Suppressor macrophage (primary cell): Measurements from ENCODE around the gene PET100.

Experiments used
- DNase-seq, 4 experiments: peaks; one replicate each; pipeline ENCODE4 v3.0.0-alpha.2; 2020 to 2022

PET100 gene

GRCh38 chr19:7654401-7654800 lies 24.8 kb downstream of the PET100 start:
- no peak for DNase-seq

GRCh38 chr19:7655581-7655980 lies 26.0 kb downstream of the PET100 start:
- DNase-seq = peak; percentile 73 to 91 (median 86)

- DNase-seq = peak; percentile 82 to 89 (median 88)
These were observed 27.6 kb downstream of the PET100 start for GRCh38 chr19:7657131-7657751.

- peak in 2 of 4 experiments; percentile 43 to 49 for DNase-seq
These were observed 28.7 kb downstream of the PET100 start for GRCh38 chr19:7658219-7658686.

GRCh38 chr19:7661744-7662538 lies 32.3 kb downstream of the PET100 start:
- DNase-seq = peak in 1 of 4 experiments; percentile 28

- no peak for DNase-seq
These were observed 33.1 kb downstream of the PET100 start for GRCh38 chr19:7662657-7663056.

GRCh38 chr19:7663706-7664105 lies 34.1 kb downstream of the PET100 start:
- DNase-seq = no peak

- DNase-seq = no peak
These were observed 35.5 kb downstream of the PET100 start for GRCh38 chr19:7665076-7665475.

GRCh38 chr19:7668842-7669241 lies 39.2 kb downstream of the PET100 start, which contains the start of gene RETN:
Gene RETN, plus strand, starts transcription at chr19:7669049. Its CDS starts 278 bp downstream, at chr19:7669327.
- DNase-seq = no peak

- DNase-seq = no peak
These were observed 40.0 kb downstream of the PET100 start for GRCh38 chr19:7669641-7670040.

- DNase-seq = peak; percentile 52 to 75 (median 58)
These were observed 40.7 kb downstream of the PET100 start for GRCh38 chr19:7670150-7670783.

GRCh38 chr19:7670790-7671189 lies 41.2 kb downstream of the PET100 start:
- no peak for DNase-seq

- no peak for DNase-seq
These were observed 42.9 kb downstream of the PET100 start for GRCh38 chr19:7672522-7672921.

GRCh38 chr19:7674010-7675005 lies 44.7 kb downstream of the PET100 start:
- DNase-seq = peak; percentile 91 to 95 (median 92)

GRCh38 chr19:7676376-7676775 lies 46.8 kb downstream of the PET100 start:
- DNase-seq = peak; percentile 50 to 75 (median 63)

- DNase-seq = peak in 3 of 4 experiments; percentile 52 to 62 (median 56)
These were observed 47.3 kb downstream of the PET100 start, which contains the start of gene MCEMP1 for GRCh38 chr19:7676854-7677253. Gene MCEMP1, plus strand, starts transcription at chr19:7677090. Its CDS starts 31 bp downstream, at chr19:7677121.

- peak in 1 of 4 experiments; percentile 34 for DNase-seq
These were observed 48.2 kb downstream of the PET100 start for GRCh38 chr19:7677669-7678311.

GRCh38 chr19:7678971-7679751 lies 49.6 kb downstream of the PET100 start:
- peak; percentile 49 to 73 (median 68) for DNase-seq

GRCh38 chr19:7679771-7680605 lies 50.4 kb downstream of the PET100 start:
- no peak for DNase-seq
